HEK293 (cell line): ENCODE measurements around the gene NF2.

Experiments used
- ATF2 ChIP-seq: fragments of 450-650 bp; formaldehyde crosslinking; IDR thresholded peaks from 2 replicates; pipeline ENCODE4 v1.5.1; 2016; ENCODE audit warnings: missing biosample characterization, missing genetic modification characterization, low read depth
- BCL11A ChIP-seq: fragments of 450-650 bp; formaldehyde crosslinking; IDR thresholded peaks from 2 replicates; pipeline ENCODE4 v1.5.1; 2016; ENCODE audit warnings: low read depth, missing biosample characterization, missing genetic modification characterization
- GLI2 ChIP-seq: fragments of 450-650 bp; formaldehyde crosslinking; IDR thresholded peaks from 2 replicates; pipeline ENCODE4; 2017; ENCODE audit warnings: missing biosample characterization, missing genetic modification characterization, low read depth, borderline replicate concordance
- IKZF3 ChIP-seq: fragments of 450-650 bp; IDR thresholded peaks from 2 replicates; pipeline ENCODE4 v1.5.0; 2018; ENCODE audit warnings: missing biosample characterization, mild to moderate bottlenecking, missing genetic modification characterization, moderate library complexity
- KLF10 ChIP-seq: fragments of 450-650 bp; IDR thresholded peaks from 2 replicates; pipeline ENCODE4 v1.5.1; 2018; ENCODE audit warnings: missing biosample characterization, mild to moderate bottlenecking, missing genetic modification characterization
- KLF8 ChIP-seq: fragments of 450-650 bp; formaldehyde crosslinking; IDR thresholded peaks from 2 replicates; pipeline ENCODE4 v1.5.1; 2016; ENCODE audit warnings: missing biosample characterization, missing genetic modification characterization
- SALL2 ChIP-seq: fragments of 450-650 bp; formaldehyde crosslinking; IDR thresholded peaks from 2 replicates; pipeline ENCODE4 v1.5.0; 2017; ENCODE audit warnings: missing biosample characterization, mild to moderate bottlenecking, missing genetic modification characterization, borderline replicate concordance
- SCRT2 ChIP-seq: fragments of 450-650 bp; formaldehyde crosslinking; IDR thresholded peaks from 2 replicates; pipeline ENCODE4 v1.5.1; 2016; ENCODE audit warnings: missing biosample characterization, missing genetic modification characterization
- ZBTB11 ChIP-seq: fragments of 450-650 bp; formaldehyde crosslinking; conservative IDR thresholded peaks from 2 replicates; pipeline ENCODE4 v1.5.1; 2016; ENCODE audit warnings: low read depth, missing biosample characterization, missing genetic modification characterization
- ZBTB20 ChIP-seq: fragments of 450-650 bp; formaldehyde crosslinking; IDR thresholded peaks from 2 replicates; pipeline ENCODE4 v1.5.1; 2016; ENCODE audit warnings: missing biosample characterization, missing genetic modification characterization
- ZBTB44 ChIP-seq: fragments of 450-650 bp; IDR thresholded peaks from 2 replicates; pipeline ENCODE4 v1.5.1; 2018; ENCODE audit warnings: missing biosample characterization, mild to moderate bottlenecking, missing genetic modification characterization
- ZBTB48 ChIP-seq: fragments of 450-650 bp; formaldehyde crosslinking; IDR thresholded peaks from 2 replicates; pipeline ENCODE4 v1.5.1; 2016; ENCODE audit warnings: missing biosample characterization, missing genetic modification characterization
- ZBTB8A ChIP-seq: fragments of 450-650 bp; formaldehyde crosslinking; IDR thresholded peaks from 2 replicates; pipeline ENCODE4 v1.5.1; 2016; ENCODE audit warnings: missing biosample characterization, missing genetic modification characterization
- ZFP3 ChIP-seq: fragments of 450-650 bp; formaldehyde crosslinking; IDR thresholded peaks from 2 replicates; pipeline ENCODE4 v1.5.1; 2016; ENCODE audit warnings: low read depth, missing biosample characterization, missing genetic modification characterization
- ZFP37 ChIP-seq: fragments of 450-650 bp; formaldehyde crosslinking; IDR thresholded peaks from 2 replicates; pipeline ENCODE4 v1.5.1; 2016; ENCODE audit warnings: missing biosample characterization, missing genetic modification characterization
- ZIC2 ChIP-seq: fragments of 450-650 bp; formaldehyde crosslinking; IDR thresholded peaks from 2 replicates; pipeline ENCODE4 v1.5.1; 2016; ENCODE audit warnings: missing biosample characterization, missing genetic modification characterization
- ZNF10 ChIP-seq: fragments of 450-650 bp; formaldehyde crosslinking; IDR thresholded peaks from 2 replicates; pipeline ENCODE4 v1.5.1; 2017; ENCODE audit warnings: missing biosample characterization, missing genetic modification characterization
- ZNF114 ChIP-seq: fragments of 450-650 bp; formaldehyde crosslinking; IDR thresholded peaks from 2 replicates; pipeline ENCODE4 v1.5.0; 2017; ENCODE audit warnings: missing biosample characterization, missing genetic modification characterization
- ZNF18 ChIP-seq: fragments of 450-650 bp; formaldehyde crosslinking; IDR thresholded peaks from 2 replicates; pipeline ENCODE4 v1.5.1; 2016; ENCODE audit warnings: missing biosample characterization, missing genetic modification characterization
- ZNF24 ChIP-seq: fragments of 450-650 bp; formaldehyde crosslinking; IDR thresholded peaks from 2 replicates; pipeline ENCODE4 v1.5.1; 2016; ENCODE audit warnings: missing biosample characterization, missing genetic modification characterization
- ZNF362 ChIP-seq: fragments of 450-650 bp; formaldehyde crosslinking; IDR thresholded peaks from 2 replicates; pipeline ENCODE4 v1.5.1; 2016; ENCODE audit warnings: missing biosample characterization, missing genetic modification characterization
- ZNF521 ChIP-seq: fragments of 450-650 bp; formaldehyde crosslinking; IDR thresholded peaks from 2 replicates; pipeline ENCODE4 v1.5.1; 2017; ENCODE audit warnings: missing biosample characterization, mild to moderate bottlenecking, missing genetic modification characterization
- ZNF530 ChIP-seq: fragments of 450-650 bp; formaldehyde crosslinking; IDR thresholded peaks from 2 replicates; pipeline ENCODE4 v1.5.1; 2016; ENCODE audit warnings: low read depth, missing biosample characterization, missing genetic modification characterization
- ZNF561 ChIP-seq: fragments of 450-650 bp; IDR thresholded peaks from 2 replicates; pipeline ENCODE4 v1.5.1; 2018; ENCODE audit warnings: missing biosample characterization, missing genetic modification characterization, borderline replicate concordance
- ZNF664 ChIP-seq: fragments of 450-650 bp; formaldehyde crosslinking; IDR thresholded peaks from 2 replicates; pipeline ENCODE4 v1.5.1; 2016; ENCODE audit warnings: missing biosample characterization, missing genetic modification characterization
- ZNF677 ChIP-seq: fragments of 450-650 bp; IDR thresholded peaks from 2 replicates; pipeline ENCODE4 v1.5.0; 2018; ENCODE audit warnings: missing biosample characterization, mild to moderate bottlenecking, missing genetic modification characterization, moderate library complexity
- ZNF768 ChIP-seq: fragments of 450-650 bp; formaldehyde crosslinking; IDR thresholded peaks from 2 replicates; pipeline ENCODE4 v1.5.1; 2018; ENCODE audit warnings: missing biosample characterization, mild to moderate bottlenecking, missing genetic modification characterization
- ZNF777 ChIP-seq: fragments of 450-650 bp; formaldehyde crosslinking; IDR thresholded peaks from 2 replicates; pipeline ENCODE4 v1.5.1; 2017; ENCODE audit warnings: missing biosample characterization, missing genetic modification characterization, borderline replicate concordance
- ZNF791 ChIP-seq: fragments of 450-650 bp; formaldehyde crosslinking; IDR thresholded peaks from 2 replicates; pipeline ENCODE4 v1.5.1; 2016; ENCODE audit warnings: missing biosample characterization, missing genetic modification characterization
- ZNF837 ChIP-seq: fragments of 450-650 bp; formaldehyde crosslinking; IDR thresholded peaks from 2 replicates; pipeline ENCODE4 v1.5.1; 2016; ENCODE audit warnings: missing biosample characterization, missing genetic modification characterization
- ZNF843 ChIP-seq: fragments of 450-650 bp; formaldehyde crosslinking; IDR thresholded peaks from 2 replicates; pipeline ENCODE4 v1.5.1; 2016; ENCODE audit warnings: missing biosample characterization, missing genetic modification characterization
- ZXDB ChIP-seq: fragments of 450-650 bp; formaldehyde crosslinking; IDR thresholded peaks from 2 replicates; pipeline ENCODE4 v1.5.1; 2016; ENCODE audit warnings: missing biosample characterization, missing genetic modification characterization

NF2 gene

GRCh38 chr22:29603358-29604075, at the start of gene NF2 (continued):
- 0 out of 2 replicates have a peak, but pooled peaks have one; percentile 29 for TF ChIP-seq ZBTB11 (tag by site-specific recombination)
- TF ChIP-seq SALL2 (tag by site-specific recombination) = no peak
- TF ChIP-seq ZNF362 (tag by site-specific recombination) = peak; percentile 100
- TF ChIP-seq ZNF24 = no peak; the same call in 1 of the 2 replicates
- TF ChIP-seq SCRT2 (tag by site-specific recombination) = no peak
- TF ChIP-seq KLF10 (tag by site-specific recombination) = 0 out of 2 replicates have a peak, but pooled peaks have one; percentile 17
- TF ChIP-seq ZBTB48 = peak; percentile 95
- no peak for TF ChIP-seq ZFP3
- peak; percentile 79 for TF ChIP-seq ZFP37
- peak; percentile 97 for TF ChIP-seq ZNF777 (tag by site-specific recombination)
- no peak for TF ChIP-seq ZNF18 (tag by site-specific recombination)
- TF ChIP-seq ZIC2 (tag by site-specific recombination) = peak; percentile 37; the same call in 1 of the 2 replicates
- no peak for TF ChIP-seq ZNF10 (tag by site-specific recombination)
- peak; percentile 92 for TF ChIP-seq ZNF561 (tag by site-specific recombination)
- TF ChIP-seq ZNF530 (tag by site-specific recombination) = no peak
- no peak for TF ChIP-seq ZNF521 (tag by site-specific recombination)
- TF ChIP-seq GLI2 (tag by site-specific recombination) = no peak
- peak; percentile 74 for TF ChIP-seq ZBTB8A
- no peak for TF ChIP-seq ZNF791 (tag by site-specific recombination)
- TF ChIP-seq BCL11A (tag by site-specific recombination) = 0 out of 2 replicates have a peak, but pooled peaks have one; percentile 41
- no peak for TF ChIP-seq ZNF114
- no peak for TF ChIP-seq ZNF768
- TF ChIP-seq ZBTB20 (tag by site-specific recombination) = peak; percentile 91
- no peak for TF ChIP-seq ZNF664
- TF ChIP-seq ZBTB44 (tag by site-specific recombination) = no peak
- 0 out of 2 replicates have a peak, but pooled peaks have one; percentile 27 for TF ChIP-seq IKZF3
- TF ChIP-seq ZNF843 = no peak
- no peak for TF ChIP-seq ATF2 (tag by site-specific recombination)
- TF ChIP-seq ZNF677 = peak; percentile 22; the same call in 1 of the 2 replicates
- 0 out of 2 replicates have a peak, but pooled peaks have one; percentile 12 for TF ChIP-seq KLF8
- TF ChIP-seq ZNF837 (tag by site-specific recombination) = no peak
- 0 out of 2 replicates have a peak, but pooled peaks have one; percentile 17 for TF ChIP-seq ZXDB
